ENCODE measurements around the gene P2RY6.

GRCh38 chr11:73299751-73300150 is 27.6 kb downstream of the P2RY6 start:
- TF ChIP-seq EZH2 (IDR thresholded peaks at IDR 0.05; ENCODE audit: insufficient read depth, poor library complexity, severe bottlenecking): no peak
- no peak for TF ChIP-seq EZH2phosphoT487 (IDR thresholded peaks at IDR 0.05; ENCODE audit: insufficient read depth, low read depth)

Data from GM23248 (cell line).